Activated T-cell treated with anti-CD3 and anti-CD28 coated beads for 48 hours (primary cell): ENCODE results near the gene DUSP19.

ENCODE experiments used
- DNase-seq: peaks from one replicate; pipeline ENCODE4 v3.0.0-alpha.2; 2020; ENCODE audit warnings: low read depth

Gene DUSP19

DNA sequence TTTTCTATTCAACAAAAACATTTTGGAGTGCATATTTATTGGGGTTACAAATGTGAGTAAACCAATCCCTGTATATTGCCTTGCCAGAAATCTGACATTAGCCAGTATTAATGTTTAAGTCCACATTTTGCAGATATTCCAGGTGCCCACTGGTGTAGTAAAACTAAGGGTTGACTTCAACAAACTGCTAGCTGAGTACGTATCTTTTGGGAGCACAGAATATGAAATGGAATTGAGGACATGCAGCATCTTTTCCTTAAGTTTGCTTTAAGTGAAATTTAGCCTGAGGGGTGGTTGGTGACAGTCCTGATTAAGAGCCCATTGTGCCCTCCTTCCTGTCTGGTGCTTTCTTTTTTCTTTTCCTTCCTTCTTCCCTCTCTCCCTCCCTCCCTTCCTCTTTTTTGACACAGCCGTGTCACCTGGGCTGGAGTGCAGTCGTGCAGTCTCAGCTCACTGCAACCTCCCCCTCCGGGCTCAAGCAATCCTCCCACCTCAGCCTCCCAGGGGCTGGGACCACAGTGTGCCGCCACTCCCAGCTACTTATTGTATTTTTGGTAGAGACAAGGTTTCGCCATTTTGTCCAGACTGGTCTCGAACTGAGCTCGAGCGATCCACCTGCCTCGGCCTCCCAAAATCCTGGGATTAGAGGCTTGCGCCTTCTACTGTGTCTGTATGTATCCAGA, 47.3 kb downstream of the DUSP19 start:
- no peak for DNase-seq

DNA sequence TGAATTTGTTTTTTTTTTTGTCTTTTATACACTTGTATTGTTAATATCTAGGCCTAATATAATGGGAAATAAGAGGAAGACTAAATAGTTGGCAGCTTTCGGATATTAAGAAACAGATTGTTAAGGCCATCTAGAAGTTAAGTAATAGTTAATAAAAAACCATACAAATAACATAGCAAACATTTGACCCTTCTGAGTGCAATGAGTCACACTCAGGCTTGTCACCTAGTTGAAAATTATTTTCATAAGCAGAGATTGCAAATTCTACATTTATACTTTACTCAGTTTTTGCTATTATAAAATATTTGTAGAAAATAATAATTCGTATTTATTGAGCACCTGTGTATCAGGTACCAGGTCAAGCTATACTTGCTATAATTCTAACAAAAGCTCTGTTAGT, 48.1 kb downstream of the DUSP19 start:
- no peak for DNase-seq

DNA sequence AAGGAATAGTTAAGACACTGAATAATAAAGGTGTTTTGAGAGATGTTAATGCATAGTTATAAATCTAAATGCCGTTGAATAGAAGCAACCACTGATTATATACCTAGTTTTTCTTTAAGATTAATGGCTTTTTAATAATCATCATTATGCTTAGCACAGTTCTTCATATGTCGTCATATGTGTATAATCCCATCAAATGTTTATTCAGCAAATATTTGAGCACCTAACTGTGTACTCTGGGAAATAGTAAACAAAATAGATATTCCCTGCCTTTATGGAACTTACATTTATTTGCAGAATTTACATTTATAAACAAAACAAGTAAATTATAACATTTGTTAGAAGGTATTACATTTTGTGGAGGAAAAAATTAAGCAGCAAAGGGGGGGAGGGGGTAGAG, 55.5 kb downstream of the DUSP19 start:
- DNase-seq = no peak

- no peak for DNase-seq
Measured at GRCh38 chr2:183148955-183149354, 70.4 kb downstream of the DUSP19 start.

DNA sequence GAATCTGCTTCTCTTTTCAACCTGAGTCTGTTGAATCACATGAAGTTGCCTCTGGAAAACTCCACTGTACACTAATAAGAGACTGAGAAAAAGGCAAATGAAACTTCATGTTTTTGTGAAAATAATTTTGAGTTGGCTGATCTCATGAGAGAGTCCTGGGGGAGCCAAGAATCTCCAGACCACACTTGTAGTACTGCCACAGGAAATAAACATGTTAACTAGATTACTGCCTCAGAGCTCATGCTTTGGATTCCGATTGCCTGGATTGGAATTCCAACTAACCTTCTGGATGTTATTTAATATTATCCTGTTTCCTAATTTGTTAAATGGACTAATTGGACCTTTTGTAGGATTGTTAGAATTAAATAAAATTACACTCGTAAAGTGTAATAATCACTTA, 70.9 kb downstream of the DUSP19 start:
- no peak for DNase-seq
